Aorta (tissue), 5 donors: Measurements from ENCODE around the gene SURF6. TPM values are rescaled to one million over a fixed set of nuclear protein-coding genes. Genes with fewer than 3 reads are reported as not detected.
"Not testable (repeated sequence)": the region's sequence is repeated elsewhere in the genome, so short reads cannot be mapped to it uniquely, and the experiment has no call there.

Experiments used
- ATAC-seq: fragments of 200-7000 bp; cut with Tn5 transposase; one replicate; pipeline ENCODE4 v1.9.1; 2022; ENCODE audit warnings: moderate library complexity; ENCODE audit not compliant: low FRiP score
- DNase-seq, 2 donors: peaks; one replicate each; pipeline ENCODE4 v3.0.0-alpha.2; 2020
- H3K27ac ChIP-seq, 2 donors: one replicate each; pipeline ENCODE4 v1.5.1; 2013; ENCODE audit warnings: low read length in 2 of 2, mild to moderate bottlenecking in 2 of 2, moderate library complexity in 2 of 2, control low read depth in 1 of 2, inconsistent platforms in 1 of 2, low read depth in 1 of 2
- H3K27me3 ChIP-seq, 2 donors: one replicate each; pipeline ENCODE4 v1.6.1; 2013; ENCODE audit warnings: control low read depth in 1 of 2, low read length in 1 of 2, mild to moderate bottlenecking in 1 of 2, moderate library complexity in 1 of 2; ENCODE audit not compliant: insufficient read depth in 2 of 2, control insufficient read depth in 1 of 2
- H3K36me3 ChIP-seq, 2 donors: one replicate each; pipeline ENCODE4 v1.6.1; 2013; ENCODE audit warnings: control low read depth in 1 of 2, low read length in 1 of 2, mild to moderate bottlenecking in 1 of 2; ENCODE audit not compliant: insufficient read depth in 2 of 2, control insufficient read depth in 1 of 2
- H3K4me1 ChIP-seq, 2 donors: one replicate each; pipeline ENCODE4 v1.6.1; 2013; ENCODE audit warnings: low read length in 2 of 2, control low read depth in 1 of 2, mild to moderate bottlenecking in 1 of 2, moderate library complexity in 1 of 2; ENCODE audit not compliant: insufficient read depth in 2 of 2, control insufficient read depth in 1 of 2
- H3K4me3 ChIP-seq, 2 donors: one replicate each; pipeline ENCODE4 v1.5.1; 2013; ENCODE audit warnings: low read length in 2 of 2, control low read depth in 1 of 2, mild to moderate bottlenecking in 1 of 2
- H3K9me3 ChIP-seq: one replicate; pipeline ENCODE4 v1.6.1; 2013; ENCODE audit warnings: mild to moderate bottlenecking, low read length; ENCODE audit not compliant: control insufficient read depth
- WGBS, 2 donors: extraction: QIAGEN DNeasy Blood & Tissue Kit; methylation state at CpG; one replicate each; pipeline ENCODE4 v1.1.7; 2013; 5-methylcytosine and 5-hydroxymethylcytosine counted together
- intact Hi-C, 2 donors: fragments of 100-400 bp; cut with DNase I; formaldehyde crosslinking; loops; one replicate each; pipeline versions ENCODE4 v1.14.2 to v1.15.0; 2022
- polyA plus RNA-seq, 2 donors: library from polyadenylated mRNA; stranded (reverse); fragments of 200-250 nt; gene quantifications; one replicate each; pipeline ENCODE4 v1.2.3, GENCODE V29; 2013
- total RNA-seq, 2 donors: library from RNA; stranded (reverse); fragmentation: NEBNext Ultra II Directional; extraction: Animal tissue kit (Norgen Biotek cat#: 25700); gene quantifications; one replicate each; pipeline ENCODE4 v1.2.1, GENCODE V29; 2021
- donor health status: healthy with polysubstance abuse.
- donor health status: Bipolar disorder and iron deficiency.
- donor health status: DM: no; HTN: no; CAD: no.
- donor health status: DM: no; HTN: no; CAD: no.
- donor health status: DM: yes; HTN: yes; CAD: no.

Gene SURF6
- total and polyA plus RNA-seq, 4 donors, result 13.3 to 23.6 (median 16.0) TPM

- 93 to 94% methylated on average over 1 of the region's 1 CpG for WGBS, 2 donors
- Histone ChIP-seq H3K9me3 (no peaks in the 10 kb centered on the region), H3K27ac (no peak overlapping the region), H3K27me3 (no peaks in the 10 kb centered on the region), H3K4me1 (no peaks in the 10 kb centered on the region), H3K4me3 (no peak overlapping the region), H3K36me3 (no peaks in the 10 kb centered on the region)
- ATAC-seq (no peak), DNase-seq (no peak)
- intact Hi-C loops, result loop anchor here in 1 of 2 donors (5.0 kb wide), 2 partner anchors 41 to 79 kb away; partner anchors contain the start of genes CACFD1 and SURF6
Measured at GRCh38 chr9:133378408-133378962, 42.5 kb upstream of the SURF6 start.

GRCh38 chr9:133377721-133378216 is 41.8 kb upstream of the SURF6 start:
- Histone ChIP-seq H3K27ac (no peak overlapping the region), H3K9me3 (no peaks in the 10 kb centered on the region), H3K27me3 (no peaks in the 10 kb centered on the region), H3K4me1 (no peaks in the 10 kb centered on the region), H3K4me3 (no peak overlapping the region), H3K36me3 (no peaks in the 10 kb centered on the region)
- ATAC-seq (no peak), DNase-seq (no peak)
- intact Hi-C loops, result loop anchor here in 1 of 2 donors (5.0 kb wide), 2 partner anchors 40 to 80 kb away; partner anchors contain the start of genes CACFD1 and SURF6
- WGBS, 2 donors, result 75 to 79% methylated on average over 6 of the region's 6 CpGs

GRCh38 chr9:133377280-133377679 is 41.3 kb upstream of the SURF6 start:
- H3K27ac ChIP-seq, DNase-seq, H3K36me3 ChIP-seq, H3K9me3 ChIP-seq, ATAC-seq, H3K4me1 ChIP-seq, H3K4me3 ChIP-seq, H3K27me3 ChIP-seq: not testable (repeated sequence)
- intact Hi-C loops, result loop anchor here in 1 of 2 donors (5.0 kb wide), 2 partner anchors 40 to 80 kb away; partner anchors contain the start of genes CACFD1 and SURF6
- 91 to 92% methylated on average over 14 of the region's 14 CpGs for WGBS, 2 donors

DNA sequence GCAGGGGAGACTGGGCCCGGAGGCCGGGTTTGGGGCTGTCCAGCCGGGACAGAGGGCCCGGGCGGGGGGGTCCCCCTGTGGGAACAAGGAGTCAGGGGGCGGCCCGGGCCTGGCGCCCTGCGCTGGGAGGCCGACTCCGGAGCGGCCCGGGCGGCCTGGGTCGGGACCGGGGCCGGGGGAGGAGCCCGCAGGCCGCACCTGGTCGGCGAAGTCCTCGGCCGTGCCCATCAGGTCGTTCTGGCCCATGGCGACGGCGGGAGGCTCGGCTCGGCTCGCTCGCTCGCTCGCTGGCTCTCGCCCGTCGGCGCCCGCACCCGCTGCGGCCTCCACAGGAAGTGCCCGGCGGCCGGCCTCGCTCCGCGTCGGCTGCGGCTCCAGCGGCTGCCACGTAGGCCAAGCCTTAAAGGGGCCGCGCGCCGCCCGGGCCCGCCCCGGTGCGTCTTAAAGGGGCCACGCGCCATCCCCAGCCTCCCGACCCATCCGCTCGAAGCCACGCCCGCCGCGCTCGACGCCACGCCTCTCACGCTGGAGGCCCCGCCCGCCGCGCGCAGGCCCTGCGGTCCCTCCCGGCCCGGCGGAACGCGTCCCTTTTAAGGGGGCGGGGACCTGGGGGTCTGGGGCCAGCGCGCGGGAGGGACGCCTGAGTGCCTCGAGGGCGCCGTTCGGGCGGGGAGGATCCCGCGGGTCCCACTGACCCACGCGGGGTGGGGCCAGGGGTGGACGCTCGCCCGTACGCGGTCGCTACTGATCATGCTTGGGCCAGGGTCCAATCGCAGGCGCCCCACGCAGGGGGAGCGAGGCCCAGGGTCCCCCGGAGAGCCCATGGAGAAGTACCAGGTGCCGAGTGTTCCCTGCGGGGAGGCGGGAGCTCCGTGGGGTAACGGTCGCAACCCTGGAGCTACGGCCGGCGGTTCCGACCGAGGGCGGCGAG is 40.0 kb upstream of the SURF6 start, which contains the start of the genes STKLD1 and SURF4:
Gene STKLD1, plus strand, starts transcription at position 643 of the 931 bp plus-strand sequence. Its CDS starts 108 bp downstream, at position 751.
Gene SURF4, minus strand, starts transcription at position 337 of the 931 bp plus-strand sequence. Its CDS starts 91 bp downstream, at position 246.
- no peaks in the 10 kb centered on the region for H3K4me1 ChIP-seq
- WGBS, 2 donors, result 0 to 1% methylated on average over 63 to 120 of the region's 120 CpGs
- peak within 1 kb of the TSS; percentile 99 for H3K4me3 ChIP-seq

DNA sequence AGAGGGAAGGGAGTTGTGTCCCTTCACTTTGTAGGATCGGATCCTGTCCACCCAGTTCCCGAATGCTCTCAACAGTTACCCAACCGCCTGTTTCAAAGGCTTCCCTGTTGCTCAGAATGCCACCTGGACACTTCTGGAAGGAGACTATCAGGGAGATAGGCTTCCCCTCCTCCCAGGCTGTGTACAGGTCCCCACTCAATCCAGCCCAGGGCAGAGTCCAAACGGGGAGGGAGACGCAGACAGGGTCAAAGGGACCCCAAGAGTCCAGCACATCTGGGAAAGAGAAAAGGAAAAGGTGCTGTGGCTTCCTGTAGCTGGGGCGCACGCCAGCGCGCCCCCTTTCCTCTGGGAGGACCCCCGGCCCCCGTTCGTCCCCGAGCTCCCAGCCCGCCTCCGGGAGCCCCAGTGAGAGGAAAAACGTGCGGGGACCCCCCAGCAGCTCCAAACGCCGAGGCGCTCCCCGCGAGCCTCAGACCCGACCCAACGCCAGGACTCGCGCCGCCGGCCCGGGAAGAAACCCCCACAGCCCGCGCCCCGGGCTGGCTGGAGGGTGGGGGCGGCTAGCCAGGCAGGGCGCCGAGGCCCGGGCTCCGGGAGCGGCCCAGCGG is 39.2 kb upstream of the SURF6 start:
- no peaks in the 10 kb centered on the region for H3K27me3 ChIP-seq
- peak overlapping the region; percentile 99 for H3K4me3 ChIP-seq
- peak overlapping the region; percentile 85 to 93 for H3K27ac ChIP-seq
- intact Hi-C loops, result loop anchor here in 1 of 2 donors (5.0 kb wide), 2 partner anchors 38 to 82 kb away; partner anchors contain the start of genes CACFD1 and SURF6
- H3K9me3 ChIP-seq, result no peaks in the 10 kb centered on the region
- ATAC-seq (peak; percentile 23), DNase-seq (no peak)
- 0% methylated on average over 29 to 39 of the region's 39 CpGs for WGBS, 2 donors
- no peaks in the 10 kb centered on the region for H3K36me3 ChIP-seq
- no peaks in the 10 kb centered on the region for H3K4me1 ChIP-seq

More for the DNA sequence above, 40.0 kb upstream of the SURF6 start, which contains the start of the genes STKLD1 and SURF4:
- DNase-seq (peak; percentile 97 to 98), ATAC-seq (peak; percentile 97)
- intact Hi-C loops, result loop anchor here in 1 of 2 donors (5.0 kb wide), 2 partner anchors 39 to 81 kb away; partner anchors contain the start of genes CACFD1 and SURF6
- H3K27me3 ChIP-seq, result no peaks in the 10 kb centered on the region
- H3K27ac ChIP-seq, result peak within 1 kb of the TSS; percentile 85 to 93
- H3K9me3 ChIP-seq, result no peaks in the 10 kb centered on the region
- no peaks in the 10 kb centered on the region for H3K36me3 ChIP-seq

DNA sequence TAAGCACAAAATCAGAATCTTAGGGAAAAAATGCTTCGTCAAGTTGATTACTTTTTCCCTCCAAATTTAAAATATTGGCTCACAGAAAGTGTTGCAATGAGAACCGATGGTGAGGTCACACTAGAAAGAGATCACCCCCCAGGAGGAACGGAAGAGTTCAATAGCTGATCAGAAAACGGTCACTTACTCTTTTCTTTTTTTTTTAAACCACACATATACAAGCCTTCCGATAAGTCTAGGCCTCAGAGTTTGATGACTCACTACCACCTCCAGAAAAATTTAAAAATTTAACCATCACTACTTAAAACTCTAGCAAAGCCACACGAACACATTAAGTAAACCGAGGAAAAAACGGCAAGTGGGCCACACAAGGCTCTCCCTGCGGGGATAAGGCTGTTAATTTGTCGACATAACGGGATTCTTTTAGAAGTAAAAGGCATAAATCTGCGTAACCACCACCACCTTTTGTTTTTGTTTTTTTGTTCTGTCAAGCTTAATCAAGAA is 38.7 kb upstream of the SURF6 start:
- no peaks in the 10 kb centered on the region for H3K9me3 ChIP-seq
- no peaks in the 10 kb centered on the region for H3K4me1 ChIP-seq
- no peak for DNase-seq
- no peak overlapping the region for H3K27ac ChIP-seq
- H3K27me3 ChIP-seq, result no peaks in the 10 kb centered on the region
- H3K36me3 ChIP-seq, result no peaks in the 10 kb centered on the region
- intact Hi-C loops, result loop anchor here in 1 of 2 donors (5.0 kb wide), 2 partner anchors 37 to 83 kb away; partner anchors contain the start of genes CACFD1 and SURF6
- 10 to 11% methylated on average over 12 of the region's 12 CpGs for WGBS, 2 donors
- no peak for ATAC-seq
- peak overlapping the region; percentile 99 for H3K4me3 ChIP-seq

DNA sequence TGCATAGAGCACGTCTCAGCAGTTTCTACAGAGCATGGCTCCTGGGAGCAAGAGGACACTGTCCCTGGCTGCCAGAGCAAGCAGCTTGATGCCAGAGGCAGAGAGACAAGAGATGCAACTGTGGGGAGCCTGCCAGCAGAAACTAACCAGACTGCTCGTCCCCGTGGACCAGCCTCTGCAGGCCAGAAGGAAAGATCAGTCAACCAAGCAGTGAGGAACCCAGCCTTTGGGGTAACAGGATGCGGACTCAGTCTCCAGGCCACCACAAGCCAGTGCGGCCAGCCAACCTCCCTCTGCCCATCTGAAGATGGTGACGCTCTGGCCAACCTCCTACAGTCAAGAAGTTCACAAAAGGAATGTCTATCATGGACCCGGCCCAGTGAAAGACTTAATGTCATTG is 36.2 kb upstream of the SURF6 start:
- Histone ChIP-seq H3K4me3 (no peak overlapping the region), H3K4me1 (no peaks in the 10 kb centered on the region)
- no peak for ATAC-seq

GRCh38 chr9:133371261-133371711 is 35.3 kb upstream of the SURF6 start:
- no peaks in the 10 kb centered on the region for H3K4me1 ChIP-seq
- H3K27ac ChIP-seq, result no peak overlapping the region
- H3K36me3 ChIP-seq, result no peaks in the 10 kb centered on the region
- no peaks in the 10 kb centered on the region for H3K9me3 ChIP-seq
- H3K4me3 ChIP-seq, result no peak overlapping the region
- intact Hi-C loops, result no loop called here
- no peaks in the 10 kb centered on the region for H3K27me3 ChIP-seq
- no peak for ATAC-seq
- DNase-seq, result no peak
- 63 to 66% methylated on average over 12 of the region's 12 CpGs for WGBS, 2 donors

More for the DNA sequence above, 36.2 kb upstream of the SURF6 start:
- Histone ChIP-seq H3K27me3 (no peaks in the 10 kb centered on the region), H3K36me3 (no peaks in the 10 kb centered on the region), H3K27ac (no peak overlapping the region), H3K9me3 (no peaks in the 10 kb centered on the region)
- intact Hi-C loops, result no loop called here
- WGBS, 2 donors, result 53 to 56% methylated on average over 7 of the region's 7 CpGs
- DNase-seq, result no peak
